AG04450 (cell line): ENCODE results near the gene NLRP3. TPM values are rescaled to one million over a fixed set of nuclear protein-coding genes. Genes with fewer than 3 reads are reported as not detected.
"Not testable (repeated sequence)": the region's sequence is repeated elsewhere in the genome, so short reads cannot be mapped to it uniquely, and the experiment has no call there.

ENCODE experiments used
- CTCF ChIA-PET: fragments of 300-600, 350-600 bp; formaldehyde crosslinking; extraction: SDS; loops from one replicate; lab custom pipeline; 2022; ENCODE audit warnings: antibody characterized with exemption, inconsistent platforms; lab: Charles Lee
- POLR2A ChIA-PET: fragments of 350-600 bp; formaldehyde crosslinking; extraction: SDS; loops from one replicate; lab custom pipeline; 2021; ENCODE audit warnings: antibody characterized with exemption, inconsistent platforms; lab: Yijun Ruan, JAX
- DNase-seq: peaks from one replicate; pipeline ENCODE4 v3.0.0-alpha.2; 2011; ENCODE audit warnings: low read depth, low spot score
- H3K27ac ChIP-seq: one replicate; pipeline ENCODE4 v1.5.1; 2012; ENCODE audit warnings: low read depth, low read length, control low read depth
- H3K27me3 ChIP-seq: one replicate; pipeline ENCODE4 v1.6.0; 2012; ENCODE audit warnings: low read length; ENCODE audit not compliant: control insufficient read depth, insufficient read depth
- H3K4me3 ChIP-seq: 2 replicates; pipeline ENCODE4 v1.5.1; 2011; ENCODE audit warnings: mild to moderate bottlenecking, low read depth, low read length, control low read depth
- H3K9me3 ChIP-seq: 2 replicates; pipeline ENCODE4 v1.5.1; 2012; ENCODE audit warnings: low read length; ENCODE audit not compliant: control insufficient read depth, insufficient read depth
- polyA plus RNA-seq: library from polyadenylated mRNA; depleted of rRNA; stranded (reverse); fragments of >200 nt; gene quantifications from 2 replicates; pipeline ENCODE4 v1.2.3, GENCODE V29; 2011
- TF ChIP-seq, protein P1 (sequence below): IDR thresholded peaks from 2 replicates; pipeline ENCODE4 v1.5.1; 2011; ENCODE audit warnings: low read depth, low read length, control low read depth, inconsistent platforms

NLRP3 gene
- polyA plus RNA-seq, 1 experiment = 0.06 TPM

DNA sequence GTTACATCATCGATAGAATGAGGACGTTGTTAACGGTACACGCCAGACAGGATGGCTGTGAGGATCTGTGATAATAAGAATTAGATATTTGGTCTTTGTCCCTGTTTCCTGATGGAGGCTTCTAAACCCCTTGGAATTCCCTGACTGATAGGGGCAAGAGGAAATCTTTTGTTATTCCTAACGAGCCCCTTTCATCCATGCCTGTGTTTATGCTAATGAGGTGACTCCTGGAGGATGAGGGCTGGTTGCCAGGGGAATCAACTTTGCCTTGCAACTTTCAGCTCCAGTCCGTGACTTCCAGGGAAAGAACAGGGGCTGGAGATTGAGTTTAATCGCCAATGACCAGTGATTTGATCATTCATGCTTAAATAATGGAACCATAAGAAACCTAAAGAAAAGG, 39.3 kb upstream of the NLRP3 start:
- DNase-seq = no peak
- CTCF ChIA-PET = interaction anchor here (0.7 kb wide), 1 partner anchor 34 kb away, joined by 3 read pairs; no protein-coding TSS in a partner anchor
- Histone ChIP-seq H3K4me3 (no peak overlapping the region), H3K27me3 (no peaks in the 10 kb centered on the region), H3K27ac (no peak overlapping the region), H3K9me3 (peaks cover 11% of the 10 kb centered on the region; the same call in 1 of the 2 replicates)
- TF ChIP-seq, protein P1, sequence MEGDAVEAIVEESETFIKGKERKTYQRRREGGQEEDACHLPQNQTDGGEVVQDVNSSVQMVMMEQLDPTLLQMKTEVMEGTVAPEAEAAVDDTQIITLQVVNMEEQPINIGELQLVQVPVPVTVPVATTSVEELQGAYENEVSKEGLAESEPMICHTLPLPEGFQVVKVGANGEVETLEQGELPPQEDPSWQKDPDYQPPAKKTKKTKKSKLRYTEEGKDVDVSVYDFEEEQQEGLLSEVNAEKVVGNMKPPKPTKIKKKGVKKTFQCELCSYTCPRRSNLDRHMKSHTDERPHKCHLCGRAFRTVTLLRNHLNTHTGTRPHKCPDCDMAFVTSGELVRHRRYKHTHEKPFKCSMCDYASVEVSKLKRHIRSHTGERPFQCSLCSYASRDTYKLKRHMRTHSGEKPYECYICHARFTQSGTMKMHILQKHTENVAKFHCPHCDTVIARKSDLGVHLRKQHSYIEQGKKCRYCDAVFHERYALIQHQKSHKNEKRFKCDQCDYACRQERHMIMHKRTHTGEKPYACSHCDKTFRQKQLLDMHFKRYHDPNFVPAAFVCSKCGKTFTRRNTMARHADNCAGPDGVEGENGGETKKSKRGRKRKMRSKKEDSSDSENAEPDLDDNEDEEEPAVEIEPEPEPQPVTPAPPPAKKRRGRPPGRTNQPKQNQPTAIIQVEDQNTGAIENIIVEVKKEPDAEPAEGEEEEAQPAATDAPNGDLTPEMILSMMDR = no peak
- POLR2A ChIA-PET = no interaction called here

DNA sequence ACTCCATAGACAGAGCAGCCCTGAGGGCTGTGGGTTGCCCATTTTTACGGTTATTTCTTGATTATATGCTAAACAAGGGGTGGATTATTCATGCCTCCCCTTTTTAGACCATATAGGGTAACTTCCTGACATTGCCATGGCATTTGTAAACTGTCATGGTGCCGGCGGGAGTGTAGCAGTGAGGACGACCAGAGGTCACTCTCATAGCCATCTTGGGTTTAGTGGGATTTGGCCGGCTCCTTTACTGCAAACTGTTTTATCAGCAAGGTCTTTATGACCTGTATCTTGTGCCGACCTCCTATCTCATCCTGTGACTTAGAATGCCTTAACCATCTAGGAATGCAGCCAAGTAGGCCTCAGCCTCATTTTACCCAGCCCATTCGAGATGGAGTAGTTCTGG, 38.3 kb upstream of the NLRP3 start:
- H3K27ac ChIP-seq, POLR2A ChIA-PET, H3K27me3 ChIP-seq, H3K9me3 ChIP-seq, H3K4me3 ChIP-seq, DNase-seq: not testable (repeated sequence)
- CTCF ChIA-PET = interaction anchor here (0.6 kb wide), 1 partner anchor 63 kb away, joined by 5 read pairs; no protein-coding TSS in a partner anchor

DNA sequence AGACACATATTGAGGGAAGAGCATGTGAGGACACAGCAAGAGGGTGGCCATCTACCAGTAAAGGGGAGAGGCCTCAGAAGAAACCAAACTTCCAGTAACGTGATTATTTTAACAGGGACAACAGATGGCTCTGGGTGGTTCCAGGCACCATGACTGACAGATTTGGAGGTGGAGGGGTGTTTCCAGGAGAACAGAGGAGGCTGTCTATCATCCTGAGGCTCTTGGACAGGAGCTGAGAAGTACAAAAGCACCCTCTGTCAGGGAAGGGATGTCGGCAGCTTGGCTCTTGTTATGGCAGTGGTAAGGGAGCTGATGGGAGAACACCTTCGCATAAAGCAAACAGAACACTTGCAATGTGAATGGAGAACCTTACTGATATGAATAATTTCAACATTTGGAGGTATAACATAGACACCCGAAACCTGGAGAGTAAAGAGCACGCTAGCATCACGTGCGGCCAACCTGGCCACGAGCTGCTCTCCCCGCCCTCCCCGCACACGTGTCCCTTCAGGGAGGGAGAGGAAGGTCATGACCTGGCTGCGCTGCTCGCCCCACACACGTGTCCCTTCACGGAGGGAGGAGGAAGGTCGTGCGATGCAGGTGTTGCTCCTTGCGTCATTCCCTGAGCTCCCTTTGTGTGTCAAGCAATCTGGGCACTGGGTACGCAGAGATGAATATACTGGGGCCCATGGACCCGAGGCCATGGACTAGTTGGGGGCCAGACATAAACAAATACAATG, 37.5 kb upstream of the NLRP3 start:
- Histone ChIP-seq H3K27me3 (no peaks in the 10 kb centered on the region), H3K4me3 (no peak overlapping the region), H3K9me3 (peaks cover 3% of the 10 kb centered on the region; the same call in 1 of the 2 replicates), H3K27ac (no peak overlapping the region)
- ChIA-PET POLR2A (no interaction called here), CTCF (interaction anchor here (4.3 kb wide), 1 partner anchor 12 kb away, joined by 32 read pairs; no protein-coding TSS in a partner anchor)
- TF ChIP-seq, protein P1 = no peak
- no peak for DNase-seq

DNA sequence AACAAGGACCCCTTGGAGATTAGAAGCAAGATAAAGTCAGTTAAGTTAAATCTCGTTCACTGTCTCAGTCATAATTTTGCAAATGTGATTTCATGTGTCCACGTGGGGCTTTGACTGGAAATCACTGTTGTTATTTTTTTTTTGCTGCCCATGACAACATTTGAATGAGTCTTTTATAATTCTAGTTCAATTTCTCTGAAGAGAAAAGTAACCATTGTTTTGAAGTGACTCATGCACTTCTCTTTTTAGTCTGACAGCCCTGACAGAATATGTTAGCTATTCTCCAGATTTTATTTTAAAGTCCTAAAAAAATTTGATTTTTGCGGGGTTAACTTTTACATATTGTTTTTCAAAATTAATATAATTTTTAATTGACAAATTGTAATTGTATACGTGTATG, 30.7 kb upstream of the NLRP3 start:
- Histone ChIP-seq H3K27me3 (no peaks in the 10 kb centered on the region), H3K27ac (no peak overlapping the region), H3K4me3 (no peak overlapping the region), H3K9me3 (peaks cover 5% of the 10 kb centered on the region; the same call in 1 of the 2 replicates)
- POLR2A ChIA-PET = no interaction called here
- DNase-seq = no peak
- TF ChIP-seq, protein P1 = no peak
- CTCF ChIA-PET = interaction anchor here (11.1 kb wide), 1 partner anchor 11 kb away, joined by 117 read pairs; no protein-coding TSS in a partner anchor

DNA sequence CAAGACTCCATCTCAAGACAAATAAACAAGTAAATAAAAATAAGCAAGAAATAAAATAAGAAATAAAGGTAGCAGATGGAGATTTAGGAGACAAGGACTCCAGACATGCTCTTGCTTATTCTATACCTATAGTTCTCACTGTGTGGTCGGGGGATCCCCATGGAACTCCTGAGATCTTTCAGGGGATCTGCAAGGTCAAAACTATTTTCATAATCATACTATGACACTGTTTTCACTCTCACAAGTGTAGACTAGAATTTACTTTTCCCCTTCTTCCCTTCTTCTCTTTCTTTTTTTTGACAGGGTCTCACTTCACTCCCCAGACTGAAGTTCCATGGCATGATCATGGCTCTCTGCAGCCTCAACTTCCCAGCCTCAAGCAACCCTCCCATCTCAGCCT, 29.8 kb upstream of the NLRP3 start:
- H3K4me3 ChIP-seq = no peak overlapping the region
- TF ChIP-seq, protein P1 = no peak
- ChIA-PET CTCF (interaction anchor here (11.1 kb wide), 1 partner anchor 12 kb away, joined by 117 read pairs; no protein-coding TSS in a partner anchor), POLR2A (no interaction called here)
- H3K27ac ChIP-seq = no peak overlapping the region
- no peak for DNase-seq
- no peaks in the 10 kb centered on the region for H3K27me3 ChIP-seq
- H3K9me3 ChIP-seq = peaks cover 5% of the 10 kb centered on the region; the same call in 1 of the 2 replicates
